ENCODE measurements around the gene TMEM174. TPM values are rescaled to one million over a fixed set of nuclear protein-coding genes. Genes with fewer than 3 reads are reported as not detected.

The TMEM174 gene
- total RNA-seq, 4 donors from 2014 or later, result not detected

GRCh38 chr5:73130811-73131210 lies 42.2 kb upstream of the TMEM174 start:
- intact Hi-C loops (cut with DNase I; ENCODE audit: low total_unique reads), result no loop called here
- no peak for DNase-seq
- no peak overlapping the region for H3K4me3 ChIP-seq
- H3K9me3 ChIP-seq, result no peaks in the 10 kb centered on the region
- H3K27ac ChIP-seq, result no peak overlapping the region
- no peaks in the 10 kb centered on the region for H3K4me1 ChIP-seq
- no peaks in the 10 kb centered on the region for H3K36me3 ChIP-seq
- no peaks in the 10 kb centered on the region for H3K27me3 ChIP-seq
- no peak for TF ChIP-seq POLR2A (IDR thresholded peaks at IDR 0.05)
- TF ChIP-seq, protein P1, sequence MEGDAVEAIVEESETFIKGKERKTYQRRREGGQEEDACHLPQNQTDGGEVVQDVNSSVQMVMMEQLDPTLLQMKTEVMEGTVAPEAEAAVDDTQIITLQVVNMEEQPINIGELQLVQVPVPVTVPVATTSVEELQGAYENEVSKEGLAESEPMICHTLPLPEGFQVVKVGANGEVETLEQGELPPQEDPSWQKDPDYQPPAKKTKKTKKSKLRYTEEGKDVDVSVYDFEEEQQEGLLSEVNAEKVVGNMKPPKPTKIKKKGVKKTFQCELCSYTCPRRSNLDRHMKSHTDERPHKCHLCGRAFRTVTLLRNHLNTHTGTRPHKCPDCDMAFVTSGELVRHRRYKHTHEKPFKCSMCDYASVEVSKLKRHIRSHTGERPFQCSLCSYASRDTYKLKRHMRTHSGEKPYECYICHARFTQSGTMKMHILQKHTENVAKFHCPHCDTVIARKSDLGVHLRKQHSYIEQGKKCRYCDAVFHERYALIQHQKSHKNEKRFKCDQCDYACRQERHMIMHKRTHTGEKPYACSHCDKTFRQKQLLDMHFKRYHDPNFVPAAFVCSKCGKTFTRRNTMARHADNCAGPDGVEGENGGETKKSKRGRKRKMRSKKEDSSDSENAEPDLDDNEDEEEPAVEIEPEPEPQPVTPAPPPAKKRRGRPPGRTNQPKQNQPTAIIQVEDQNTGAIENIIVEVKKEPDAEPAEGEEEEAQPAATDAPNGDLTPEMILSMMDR (IDR thresholded peaks at IDR 0.05), result no peak

DNA sequence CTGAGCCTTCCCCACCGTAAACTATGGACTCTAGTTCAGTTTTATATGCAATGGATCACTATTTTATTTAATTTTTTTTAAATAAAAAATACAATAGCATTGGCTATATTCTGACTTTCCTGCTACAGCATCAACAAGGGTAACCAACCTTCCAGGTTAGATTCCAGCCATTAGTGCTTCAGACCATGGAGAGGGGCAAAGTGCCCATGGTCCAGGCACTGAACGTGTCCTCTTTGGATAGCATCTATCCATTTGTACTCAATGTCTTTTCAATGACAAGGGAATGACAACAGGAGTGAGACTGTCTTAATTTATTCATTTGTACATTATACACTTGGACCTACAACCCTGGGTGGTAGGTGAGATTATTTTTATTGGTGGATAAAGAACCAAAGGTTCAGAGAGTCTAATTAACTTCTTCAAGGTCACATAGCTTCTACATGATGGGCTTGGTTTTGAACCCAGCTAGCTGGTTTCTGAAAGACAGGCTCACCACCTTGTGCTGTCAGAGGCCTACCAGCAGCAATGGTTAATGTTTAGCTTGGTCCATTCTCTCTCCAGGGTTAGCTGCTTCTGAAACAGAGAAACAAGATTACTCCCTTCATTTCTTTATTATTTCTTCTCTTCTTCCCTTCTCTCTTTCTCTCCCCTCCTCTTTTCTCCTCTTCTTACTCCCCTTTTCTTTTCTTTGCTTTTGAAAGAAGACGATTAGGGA lies 41.1 kb upstream of the TMEM174 start:
- DNase-seq, result no peak

GRCh38 chr5:73132759-73133158 lies 40.2 kb upstream of the TMEM174 start:
- H3K36me3 ChIP-seq, result no peaks in the 10 kb centered on the region
- intact Hi-C loops (cut with DNase I; ENCODE audit: low total_unique reads), result no loop called here
- DNase-seq, result no peak
- H3K4me3 ChIP-seq, result no peak overlapping the region
- H3K4me1 ChIP-seq, result no peaks in the 10 kb centered on the region
- no peak for TF ChIP-seq POLR2A (IDR thresholded peaks at IDR 0.05)
- TF ChIP-seq, protein P1 (IDR thresholded peaks at IDR 0.05), result no peak
- no peaks in the 10 kb centered on the region for H3K9me3 ChIP-seq
- H3K27ac ChIP-seq, result no peak overlapping the region
- no peaks in the 10 kb centered on the region for H3K27me3 ChIP-seq

More for the DNA sequence above, 41.1 kb upstream of the TMEM174 start:
- TF ChIP-seq POLR2A (IDR thresholded peaks at IDR 0.05), result no peak
- TF ChIP-seq, protein P1 (IDR thresholded peaks at IDR 0.05), result no peak
- Histone ChIP-seq H3K4me1 (no peaks in the 10 kb centered on the region), H3K27me3 (no peaks in the 10 kb centered on the region), H3K27ac (no peak overlapping the region), H3K36me3 (no peaks in the 10 kb centered on the region), H3K9me3 (no peaks in the 10 kb centered on the region), H3K4me3 (no peak overlapping the region)
- intact Hi-C loops (cut with DNase I; ENCODE audit: low total_unique reads), result no loop called here

DNA sequence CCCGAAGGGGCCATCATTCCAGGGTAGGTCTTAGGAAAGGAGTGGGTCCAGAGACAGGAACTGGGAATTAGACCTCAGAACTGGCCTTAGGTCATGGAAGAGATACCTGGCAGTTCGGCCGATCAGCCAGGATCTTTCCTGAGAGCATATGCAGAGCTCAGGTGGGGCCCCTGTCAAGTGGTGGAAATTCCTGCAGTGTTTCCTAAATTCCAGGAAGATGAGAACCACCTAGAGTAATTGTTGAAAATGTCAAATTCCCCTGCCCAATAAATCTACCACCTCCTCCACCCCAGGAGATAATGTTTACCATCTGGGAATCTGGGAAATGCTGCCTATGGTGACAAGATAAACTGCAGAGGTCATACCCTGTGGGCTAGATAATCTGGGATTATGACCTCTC lies 38.0 kb upstream of the TMEM174 start:
- TF ChIP-seq, protein P1 (IDR thresholded peaks at IDR 0.05), result no peak
- no peak for TF ChIP-seq POLR2A (IDR thresholded peaks at IDR 0.05)
- H3K4me3 ChIP-seq, result no peak overlapping the region
- no peak overlapping the region for H3K27ac ChIP-seq
- H3K4me1 ChIP-seq, result no peaks in the 10 kb centered on the region
- no peaks in the 10 kb centered on the region for H3K9me3 ChIP-seq
- no peaks in the 10 kb centered on the region for H3K36me3 ChIP-seq
- intact Hi-C loops (cut with DNase I; ENCODE audit: low total_unique reads), result no loop called here
- H3K27me3 ChIP-seq, result no peaks in the 10 kb centered on the region
- no peak for DNase-seq

DNA sequence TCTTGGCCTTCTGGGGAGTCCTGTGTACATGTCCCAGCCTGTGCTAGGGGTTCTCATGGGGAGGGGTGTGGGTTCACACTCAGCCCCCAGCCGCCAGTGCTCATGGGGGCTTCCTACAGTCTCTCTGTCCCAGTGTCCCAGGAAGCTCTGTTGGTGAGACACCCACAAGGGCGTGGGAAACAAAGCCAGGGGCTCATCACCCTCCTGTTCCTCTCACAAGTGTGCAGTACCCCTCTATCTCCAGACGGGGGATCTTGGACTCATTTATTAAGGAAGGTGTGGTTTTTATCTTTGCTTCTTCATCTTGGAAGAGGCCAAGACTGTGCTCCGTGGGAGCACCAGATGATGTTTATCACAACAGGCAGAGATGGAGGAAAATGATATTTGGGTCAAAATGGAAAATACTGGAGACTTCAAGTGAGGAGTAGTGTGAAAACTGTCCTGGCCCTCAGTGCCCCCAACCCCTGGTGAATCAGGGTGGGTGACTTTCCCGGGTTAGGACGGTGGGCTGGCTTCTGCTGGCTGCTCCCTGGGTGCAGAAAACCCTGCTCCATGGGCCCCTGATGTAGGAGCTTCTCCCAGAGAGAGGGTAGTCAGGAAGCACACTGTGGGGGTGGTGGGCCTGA lies 37.5 kb upstream of the TMEM174 start:
- Histone ChIP-seq H3K36me3 (no peaks in the 10 kb centered on the region), H3K4me1 (no peaks in the 10 kb centered on the region), H3K27me3 (no peaks in the 10 kb centered on the region), H3K4me3 (no peak overlapping the region), H3K27ac (no peak overlapping the region), H3K9me3 (no peaks in the 10 kb centered on the region)
- intact Hi-C loops (cut with DNase I; ENCODE audit: low total_unique reads), result no loop called here
- TF ChIP-seq, protein P1 (IDR thresholded peaks at IDR 0.05), result no peak
- TF ChIP-seq POLR2A (IDR thresholded peaks at IDR 0.05), result no peak
- no peak for DNase-seq
